Amniotic stem cell (primary cell): ENCODE results near the gene MEIS3.
"Not testable (repeated sequence)": the region's sequence is repeated elsewhere in the genome, so short reads cannot be mapped to it uniquely, and the experiment has no call there.

Experiments used
- DNase-seq: peaks from one replicate; lab custom pipeline; 2025; lab: John Stamatoyannopoulos, UW

Gene MEIS3

GRCh38 chr19:47384533-47384932 is 34.8 kb downstream of the MEIS3 start:
- not testable (repeated sequence) for DNase-seq

- DNase-seq: not testable (repeated sequence)
Measured at GRCh38 chr19:47383890-47384289, 35.4 kb downstream of the MEIS3 start.

GRCh38 chr19:47381653-47382279 is 37.6 kb downstream of the MEIS3 start:
- no peak for DNase-seq

DNA sequence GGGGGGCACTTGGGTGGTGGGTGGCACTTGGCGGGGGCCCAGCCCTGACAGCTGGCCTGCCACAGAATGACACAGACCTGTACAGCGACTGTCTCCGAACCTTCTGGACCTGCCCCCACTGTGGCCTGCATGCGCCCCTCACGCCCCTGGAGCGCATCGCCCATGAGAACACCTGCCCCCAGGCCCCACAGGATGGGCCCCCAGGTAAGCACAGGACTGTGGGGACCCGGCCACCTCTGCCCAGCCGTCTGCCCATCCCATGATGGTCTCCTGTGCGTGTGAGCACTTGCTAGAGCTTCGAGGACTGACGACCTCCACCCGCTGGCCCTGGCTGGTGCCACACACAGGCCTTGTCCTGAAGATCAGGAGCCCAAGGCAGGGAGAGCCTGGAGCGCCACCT is 38.2 kb downstream of the MEIS3 start:
- no peak for DNase-seq

DNA sequence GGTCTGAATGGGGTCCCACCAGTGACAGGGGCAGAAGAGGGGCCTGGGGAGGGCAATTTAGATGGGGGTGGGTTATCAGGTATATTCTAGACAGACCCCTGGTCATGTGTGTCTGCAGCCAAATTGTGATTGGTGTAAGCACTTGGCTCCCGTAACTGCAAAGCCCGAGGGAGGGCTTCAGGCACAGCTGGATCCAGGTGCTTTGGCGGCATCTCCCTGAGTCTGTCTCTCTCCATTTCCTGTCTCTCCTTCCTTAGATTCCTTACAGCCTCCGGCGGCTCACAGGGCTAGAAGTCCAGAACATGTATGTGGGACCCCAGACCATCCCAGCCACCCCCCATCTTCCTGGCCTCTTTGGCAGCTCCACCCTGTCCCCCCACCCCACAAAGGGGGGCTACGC is 38.8 kb downstream of the MEIS3 start:
- no peak for DNase-seq

DNA sequence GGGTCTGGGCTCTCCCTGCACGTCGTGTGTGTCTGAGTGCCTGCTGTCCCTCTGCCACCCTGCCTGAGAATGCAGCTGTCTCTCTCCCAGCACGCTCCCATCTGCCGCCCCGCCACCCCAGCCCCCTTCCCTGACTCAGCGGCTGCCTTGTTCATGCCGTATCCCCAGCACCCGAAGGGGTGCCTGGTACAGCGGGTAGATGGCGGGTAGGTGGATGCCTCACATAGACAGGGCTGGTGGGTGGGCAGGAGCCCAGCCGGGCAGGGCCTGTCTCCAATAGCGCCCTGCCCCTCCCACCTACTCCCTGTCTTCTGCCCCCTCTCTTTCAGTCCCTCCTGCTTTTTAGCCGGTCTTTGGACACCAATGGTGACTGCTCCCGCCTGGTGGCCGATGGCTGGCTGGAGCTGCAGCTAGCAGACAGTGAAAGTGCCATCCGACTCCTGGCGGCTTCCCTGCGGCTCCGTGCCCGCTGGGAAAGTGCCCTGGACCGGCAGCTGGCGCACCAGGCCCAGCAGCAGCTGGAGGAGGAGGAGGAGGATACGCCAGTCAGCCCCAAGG is 39.9 kb downstream of the MEIS3 start:
- DNase-seq: no peak

- DNase-seq: no peak
Measured at GRCh38 chr19:47378246-47378645, 41.1 kb downstream of the MEIS3 start.

DNA sequence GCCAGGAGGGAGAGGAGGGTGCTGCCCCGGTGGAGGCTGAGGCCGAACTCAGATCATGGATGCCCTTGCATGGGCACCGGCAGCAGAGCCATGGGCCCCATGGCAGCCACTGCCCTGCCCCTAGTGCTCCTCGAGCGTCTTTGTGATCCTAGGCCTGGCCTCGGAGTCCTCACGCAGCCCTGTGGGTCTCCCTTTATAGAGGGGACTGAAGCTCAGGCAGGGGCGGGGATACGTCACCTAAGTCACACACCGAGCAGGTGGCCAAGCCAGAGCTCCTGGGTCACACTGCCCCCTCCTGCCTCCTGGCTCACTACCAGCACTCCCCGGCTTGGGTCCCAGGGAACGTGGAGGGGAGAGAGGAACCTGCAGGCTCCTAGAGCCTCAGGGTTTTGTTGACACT is 41.5 kb downstream of the MEIS3 start:
- DNase-seq: no peak

DNA sequence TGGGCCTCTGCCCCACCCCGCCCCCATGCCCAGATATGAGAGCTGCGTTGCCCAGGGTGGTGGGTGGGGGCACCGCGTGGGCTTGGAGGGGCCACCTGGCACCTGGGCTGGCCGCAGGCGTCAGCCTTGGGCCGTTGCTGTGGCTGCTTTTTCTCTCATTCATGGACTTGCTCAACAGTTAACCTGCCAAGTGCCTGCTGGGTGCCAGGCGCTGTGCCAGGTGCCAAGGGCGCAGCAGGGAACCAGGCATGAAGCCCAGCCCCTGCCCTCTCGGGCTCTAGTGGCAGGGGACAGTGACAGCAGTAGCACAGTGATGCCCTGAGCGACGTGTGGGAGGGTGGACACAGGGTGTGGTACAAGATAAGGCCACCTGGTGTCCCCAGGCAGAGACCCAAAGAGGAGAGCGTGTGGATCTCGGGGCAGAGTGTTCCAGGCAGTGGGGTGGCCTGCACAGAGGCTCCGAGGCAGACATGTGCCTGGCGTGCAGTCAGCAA is 42.1 kb downstream of the MEIS3 start:
- DNase-seq: no peak

DNA sequence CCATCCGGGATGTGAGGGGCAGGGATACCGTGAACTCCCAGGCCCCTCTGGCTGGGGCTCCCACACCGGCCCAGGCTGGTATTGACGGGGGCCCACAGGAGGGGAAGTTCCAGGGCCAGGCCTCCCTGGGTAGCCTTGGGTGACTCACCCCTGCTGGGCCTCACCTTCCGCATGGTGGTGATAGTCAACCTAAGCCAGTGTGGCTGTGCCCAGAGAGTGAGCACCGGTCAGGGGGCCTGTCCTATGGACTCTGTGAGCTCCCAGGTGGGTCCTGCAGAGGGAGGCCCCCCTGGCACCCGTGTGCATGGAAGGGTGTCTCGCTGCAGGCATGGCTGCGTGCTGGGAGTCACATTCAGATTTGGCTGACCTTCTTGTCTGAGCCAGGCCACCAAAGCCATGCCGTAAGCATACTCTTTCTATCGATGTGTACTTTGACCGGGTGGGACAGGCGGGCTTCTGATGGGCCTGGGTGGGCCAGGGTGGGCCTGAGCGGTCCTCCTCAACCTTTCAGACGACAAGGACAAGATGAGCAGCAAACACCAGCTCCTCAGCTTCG is 42.7 kb downstream of the MEIS3 start:
- no peak for DNase-seq

DNA sequence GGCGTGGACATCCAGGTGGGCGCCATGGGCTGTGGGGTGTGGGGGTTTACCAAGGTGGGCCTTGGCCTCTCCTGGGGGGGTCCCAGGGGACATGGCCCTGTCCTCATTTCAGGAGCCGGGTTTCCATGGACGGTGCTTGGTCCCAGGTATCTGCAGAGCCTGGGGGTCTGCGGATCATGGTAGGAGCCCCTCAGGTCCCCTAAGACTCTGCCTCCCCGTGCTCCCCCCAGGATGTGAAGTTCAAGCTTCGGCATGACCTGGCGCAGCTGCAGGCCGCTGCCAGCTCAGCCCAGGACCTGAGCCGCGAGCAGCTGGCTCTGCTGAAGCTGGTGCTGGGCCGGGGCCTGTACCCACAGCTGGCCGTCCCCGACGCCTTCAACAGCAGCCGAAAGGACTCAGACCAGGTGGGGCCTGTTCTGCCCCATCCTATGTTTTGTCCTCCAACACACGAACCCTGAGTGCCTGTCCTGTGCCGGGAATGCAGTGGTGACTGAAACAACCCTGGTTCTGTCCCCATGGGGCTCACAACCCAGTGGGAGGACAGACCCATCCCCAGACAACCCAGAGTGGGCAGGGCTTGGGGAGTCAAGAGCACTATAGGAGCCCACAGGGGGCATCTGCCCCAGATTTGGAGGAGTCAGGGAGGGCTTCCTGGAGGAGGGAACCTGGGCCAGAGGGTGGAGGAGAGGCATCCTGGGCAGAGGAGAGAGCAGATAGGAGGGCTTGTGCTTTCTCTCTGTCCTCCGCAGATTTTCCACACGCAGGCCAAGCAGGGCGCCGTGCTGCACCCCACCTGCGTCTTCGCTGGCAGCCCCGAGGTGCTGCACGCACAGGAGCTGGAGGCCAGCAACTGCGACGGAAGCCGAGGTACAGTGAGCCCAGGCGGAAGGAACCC is 43.4 kb downstream of the MEIS3 start:
- DNase-seq: no peak

- DNase-seq: no peak
Measured at GRCh38 chr19:47374876-47375693, 44.2 kb downstream of the MEIS3 start.

DNA sequence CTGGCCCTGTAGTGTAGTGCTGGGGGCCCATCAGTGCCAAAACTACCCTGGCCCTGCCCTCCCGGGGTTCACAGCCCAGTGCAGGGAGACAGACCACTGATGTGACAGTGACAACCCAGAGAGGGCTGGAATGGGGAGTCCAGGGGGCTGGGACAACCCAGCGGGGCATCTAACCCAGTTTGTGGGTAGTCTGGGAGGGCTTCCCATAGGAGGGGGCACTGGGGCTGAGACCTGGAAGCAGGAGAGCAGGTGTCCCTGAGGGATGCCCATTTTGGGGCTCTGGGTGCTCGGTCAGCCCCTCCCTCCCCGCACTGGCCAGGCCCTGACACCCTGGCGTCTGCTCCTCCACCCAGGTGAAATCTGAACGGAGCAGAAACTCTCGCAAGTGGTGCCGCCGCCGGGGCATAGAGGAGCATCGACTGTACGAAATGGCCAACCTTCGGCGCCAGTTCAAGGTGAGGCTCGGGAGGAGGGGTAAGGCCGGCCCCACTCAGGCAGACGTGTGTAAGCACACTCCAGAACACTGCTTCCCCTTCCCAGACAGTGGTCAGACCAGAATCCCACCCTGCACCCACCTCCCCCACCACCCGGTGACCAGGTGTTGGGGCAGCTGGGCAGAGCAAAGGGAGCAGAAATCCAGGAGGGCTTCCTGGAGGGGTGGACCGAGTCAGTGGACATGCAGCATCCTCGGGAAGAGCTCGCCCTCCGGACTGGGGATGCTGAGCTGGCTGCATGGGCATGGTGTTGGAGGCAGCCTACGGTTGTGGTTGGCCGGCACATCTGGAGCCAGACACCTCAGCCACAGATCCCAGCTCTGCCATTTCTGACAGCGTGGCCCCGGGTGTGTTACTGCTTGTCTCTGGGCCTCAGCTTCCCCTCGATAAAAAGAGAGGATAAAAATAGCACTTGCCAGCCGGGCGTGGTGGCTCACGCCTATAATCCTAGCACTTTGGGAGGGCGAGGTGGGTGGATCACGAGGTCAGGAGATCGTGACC is 45.8 kb downstream of the MEIS3 start:
- DNase-seq: no peak

DNA sequence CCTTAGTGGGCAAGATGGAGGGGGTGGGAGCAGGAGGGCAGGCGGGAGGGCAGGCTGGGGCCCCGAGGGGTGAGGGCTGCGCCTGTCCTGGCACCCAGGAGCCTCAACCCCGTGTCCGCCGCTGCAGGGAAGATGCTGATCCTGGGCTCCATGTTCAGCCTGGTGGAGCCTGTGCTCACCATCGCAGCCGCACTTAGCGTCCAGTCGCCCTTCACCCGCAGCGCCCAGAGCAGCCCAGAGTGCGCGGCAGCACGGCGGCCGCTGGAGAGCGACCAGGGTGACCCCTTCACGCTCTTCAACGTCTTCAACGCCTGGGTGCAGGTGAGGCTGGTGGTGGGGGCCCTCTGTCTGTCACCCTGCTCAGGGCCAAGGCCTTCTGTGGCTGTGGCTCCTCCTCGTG is 46.7 kb downstream of the MEIS3 start:
- DNase-seq: no peak

- no peak for DNase-seq
Measured at GRCh38 chr19:47371261-47371660, 48.1 kb downstream of the MEIS3 start.

DNA sequence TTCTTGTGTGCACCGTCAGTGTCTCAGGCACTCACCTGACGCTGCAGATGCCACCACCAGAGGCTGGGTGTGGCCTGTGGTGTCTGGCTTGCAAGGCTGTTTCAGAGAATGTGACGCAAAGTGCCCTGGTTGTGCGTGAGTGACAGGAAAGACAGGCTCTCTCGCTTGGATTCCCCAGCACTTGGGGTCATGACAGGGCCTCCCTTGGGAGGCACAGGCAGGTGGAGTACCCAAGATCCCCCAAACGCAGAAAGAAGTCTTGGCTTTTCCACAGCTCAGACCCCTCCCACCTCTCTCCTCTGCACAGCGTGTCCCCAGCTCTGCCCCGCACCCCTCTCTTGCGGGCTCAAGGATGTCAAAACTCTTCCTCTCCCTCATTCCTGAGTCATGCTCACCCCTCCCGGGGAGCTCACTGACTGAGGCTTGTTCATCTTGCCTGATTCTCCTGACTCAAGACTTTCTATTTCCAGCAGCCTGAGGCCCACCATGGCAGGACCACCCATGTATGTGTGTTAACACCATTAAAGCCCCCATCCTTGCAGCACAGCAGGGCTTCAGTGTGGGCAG is 49.2 kb downstream of the MEIS3 start:
- DNase-seq: peak; percentile 18

GRCh38 chr19:47365455-47365854 is 53.9 kb downstream of the MEIS3 start:
- DNase-seq: not testable (repeated sequence)

DNA sequence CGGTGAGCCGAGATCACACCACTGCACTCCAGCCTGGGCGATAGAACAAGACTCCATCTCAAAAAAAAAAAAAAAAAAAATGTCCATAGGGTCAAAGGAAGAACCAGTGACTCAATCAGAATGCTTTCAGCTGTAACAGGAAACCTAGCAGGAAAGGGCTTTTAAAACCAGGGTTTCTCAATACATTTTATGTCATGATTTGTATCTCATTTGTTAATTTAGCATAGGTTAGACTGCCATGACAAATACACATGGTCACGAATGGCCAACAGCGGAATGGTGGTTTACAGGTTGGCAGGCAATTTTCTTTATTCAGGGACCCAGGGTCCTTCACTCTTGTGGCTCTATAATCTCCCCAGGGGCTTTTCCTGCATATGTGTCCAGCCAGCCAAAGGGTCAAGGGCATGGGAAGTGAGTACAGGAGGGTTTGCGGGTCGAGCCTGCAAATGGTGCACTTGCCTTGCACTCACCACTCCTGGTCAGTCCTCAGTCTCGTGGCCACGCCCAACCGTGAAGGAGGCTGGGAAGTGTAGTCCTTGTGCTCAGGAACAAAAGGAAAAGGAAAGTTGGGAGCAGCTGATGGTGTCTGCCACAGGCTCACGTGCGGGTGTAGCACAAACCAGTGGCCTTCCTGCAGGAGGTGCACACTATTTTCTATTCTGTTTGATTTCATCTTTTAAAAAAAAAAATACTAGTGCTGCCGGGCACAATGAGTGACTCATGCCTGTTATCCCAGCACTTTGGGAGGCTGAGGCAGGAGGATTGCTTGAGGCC is 55.4 kb downstream of the MEIS3 start:
- no peak for DNase-seq

DNA sequence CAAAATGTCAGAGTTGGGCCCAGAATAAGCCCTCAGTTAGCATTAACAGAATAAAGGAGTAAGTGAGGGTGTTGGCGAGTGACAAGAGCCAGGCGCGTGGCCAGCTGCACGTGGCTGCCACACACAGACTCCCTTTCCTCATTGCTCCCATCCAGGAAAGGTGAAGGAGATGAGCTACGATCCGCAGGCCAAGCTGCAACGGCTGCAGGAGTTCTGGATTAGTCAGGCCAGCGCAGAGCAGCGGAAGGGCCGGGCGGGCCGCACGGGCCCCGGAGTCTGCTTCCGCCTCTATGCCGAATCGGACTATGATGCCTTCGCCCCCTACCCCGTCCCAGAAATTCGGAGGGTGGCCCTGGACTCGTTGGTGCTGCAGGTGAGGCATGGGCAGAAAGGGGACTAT is 57.0 kb downstream of the MEIS3 start:
- no peak for DNase-seq
